Measurements from ENCODE around the gene CREBZF.

CREBZF gene

GRCh38 chr11:85643191-85643614 is 21.7 kb downstream of the CREBZF start:
- Histone ChIP-seq H3K27ac (ENCODE audit: low read depth, low read length, poor library complexity, severe bottlenecking) (no peak overlapping the region), H2AFZ (ENCODE audit: low read length) (no peak overlapping the region), H3K9ac (ENCODE audit: low read length) (no peak overlapping the region), H3F3A (ENCODE audit: insufficient read depth, low read length) (peaks cover 4% of the 10 kb centered on the region; the same call in 1 of the 2 replicates), H3K4me2 (ENCODE audit: low read length) (no peak overlapping the region), H3K36me3 (ENCODE audit: insufficient read depth, low read length) (peaks cover 6% of the 10 kb centered on the region; the same call in 1 of the 2 replicates), H3K4me3 (ENCODE audit: low read depth, low read length, poor library complexity, severe bottlenecking) (no peak overlapping the region), H4K20me1 (ENCODE audit: insufficient read depth, low read length) (no peaks in the 10 kb centered on the region), H3K4me1 (ENCODE audit: insufficient read depth, low read length, severe bottlenecking) (peaks cover 9% of the 10 kb centered on the region), H3K27me3 (ENCODE audit: insufficient read depth, low read length) (no peaks in the 10 kb centered on the region), H3K9me3 (ENCODE audit: low read length) (no peaks in the 10 kb centered on the region), H3K79me2 (ENCODE audit: insufficient read depth, low read length) (0 out of 2 replicates have a peak, but pooled peaks cover 1% of the 10 kb centered on the region), H3K9me2 (ENCODE audit: low read depth, low read length) (no peaks in the 10 kb centered on the region; the same call in 1 of the 2 replicates)
- TF ChIP-seq EZH2 (IDR thresholded peaks at IDR 0.05; ENCODE audit: borderline replicate concordance, low read length) = no peak
- TF ChIP-seq, protein P1, sequence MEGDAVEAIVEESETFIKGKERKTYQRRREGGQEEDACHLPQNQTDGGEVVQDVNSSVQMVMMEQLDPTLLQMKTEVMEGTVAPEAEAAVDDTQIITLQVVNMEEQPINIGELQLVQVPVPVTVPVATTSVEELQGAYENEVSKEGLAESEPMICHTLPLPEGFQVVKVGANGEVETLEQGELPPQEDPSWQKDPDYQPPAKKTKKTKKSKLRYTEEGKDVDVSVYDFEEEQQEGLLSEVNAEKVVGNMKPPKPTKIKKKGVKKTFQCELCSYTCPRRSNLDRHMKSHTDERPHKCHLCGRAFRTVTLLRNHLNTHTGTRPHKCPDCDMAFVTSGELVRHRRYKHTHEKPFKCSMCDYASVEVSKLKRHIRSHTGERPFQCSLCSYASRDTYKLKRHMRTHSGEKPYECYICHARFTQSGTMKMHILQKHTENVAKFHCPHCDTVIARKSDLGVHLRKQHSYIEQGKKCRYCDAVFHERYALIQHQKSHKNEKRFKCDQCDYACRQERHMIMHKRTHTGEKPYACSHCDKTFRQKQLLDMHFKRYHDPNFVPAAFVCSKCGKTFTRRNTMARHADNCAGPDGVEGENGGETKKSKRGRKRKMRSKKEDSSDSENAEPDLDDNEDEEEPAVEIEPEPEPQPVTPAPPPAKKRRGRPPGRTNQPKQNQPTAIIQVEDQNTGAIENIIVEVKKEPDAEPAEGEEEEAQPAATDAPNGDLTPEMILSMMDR (IDR thresholded peaks at IDR 0.05; ENCODE audit: low read length) = no peak

DNA sequence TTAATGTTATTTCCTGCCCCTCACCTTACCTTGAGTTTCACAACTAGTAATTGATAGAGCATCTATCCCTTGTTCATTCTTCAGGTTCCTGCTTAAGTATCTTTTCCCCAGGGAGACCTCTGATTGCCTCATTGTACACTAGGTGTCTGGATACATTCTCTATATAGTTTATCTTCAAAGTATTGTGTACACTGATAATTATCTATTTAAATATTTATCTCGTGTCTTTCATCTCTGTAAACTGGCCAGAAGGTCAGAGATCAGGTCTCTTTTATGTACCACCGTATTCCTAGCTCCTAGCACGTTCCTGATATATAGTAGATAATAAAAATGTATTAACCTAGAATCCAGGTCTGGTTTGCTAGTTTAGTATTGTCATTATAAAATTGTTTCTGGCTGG is 30.2 kb downstream of the CREBZF start:
- no peak for TF ChIP-seq EZH2 (IDR thresholded peaks at IDR 0.05; ENCODE audit: borderline replicate concordance, low read length)
- TF ChIP-seq, protein P1 (IDR thresholded peaks at IDR 0.05; ENCODE audit: low read length) = no peak
- Histone ChIP-seq H3K4me2 (ENCODE audit: low read length) (no peak overlapping the region), H3K9me2 (ENCODE audit: low read depth, low read length) (no peaks in the 10 kb centered on the region), H3K9ac (ENCODE audit: low read length) (no peak overlapping the region), H4K20me1 (ENCODE audit: insufficient read depth, low read length) (no peaks in the 10 kb centered on the region), H3K27ac (ENCODE audit: low read depth, low read length, poor library complexity, severe bottlenecking) (no peak overlapping the region), H2AFZ (ENCODE audit: low read length) (no peak overlapping the region), H3K36me3 (ENCODE audit: insufficient read depth, low read length) (peaks cover 74% of the 10 kb centered on the region), H3K9me3 (ENCODE audit: low read length) (no peaks in the 10 kb centered on the region), H3K4me1 (ENCODE audit: insufficient read depth, low read length, severe bottlenecking) (peaks cover 7% of the 10 kb centered on the region), H3K4me3 (ENCODE audit: low read depth, low read length, poor library complexity, severe bottlenecking) (no peak overlapping the region), H3K27me3 (ENCODE audit: insufficient read depth, low read length) (no peaks in the 10 kb centered on the region), H3F3A (ENCODE audit: insufficient read depth, low read length) (peaks cover 4% of the 10 kb centered on the region; the same call in 1 of the 2 replicates), H3K79me2 (ENCODE audit: insufficient read depth, low read length) (peaks cover 23% of the 10 kb centered on the region)

GRCh38 chr11:85628771-85629341 is 36.1 kb downstream of the CREBZF start:
- no peaks in the 10 kb centered on the region for H3F3A ChIP-seq (ENCODE audit: insufficient read depth, low read length)
- peak overlapping the region; percentile 84 for H3K4me2 ChIP-seq (ENCODE audit: low read length)
- H4K20me1 ChIP-seq (ENCODE audit: insufficient read depth, low read length) = no peaks in the 10 kb centered on the region
- TF ChIP-seq EZH2 (IDR thresholded peaks at IDR 0.05; ENCODE audit: borderline replicate concordance, low read length) = no peak
- TF ChIP-seq, protein P1 (IDR thresholded peaks at IDR 0.05; ENCODE audit: low read length) = no peak
- H3K79me2 ChIP-seq (ENCODE audit: insufficient read depth, low read length) = peaks cover 35% of the 10 kb centered on the region
- H2AFZ ChIP-seq (ENCODE audit: low read length) = peak overlapping the region; percentile 56; the same call in 1 of the 2 replicates
- H3K9ac ChIP-seq (ENCODE audit: low read length) = peak overlapping the region; percentile 83
- peak overlapping the region; percentile 6 for H3K27ac ChIP-seq (ENCODE audit: low read depth, low read length, poor library complexity, severe bottlenecking)
- no peaks in the 10 kb centered on the region for H3K9me3 ChIP-seq (ENCODE audit: low read length)
- no peaks in the 10 kb centered on the region for H3K9me2 ChIP-seq (ENCODE audit: low read depth, low read length)
- no peaks in the 10 kb centered on the region for H3K27me3 ChIP-seq (ENCODE audit: insufficient read depth, low read length)
- H3K4me1 ChIP-seq (ENCODE audit: insufficient read depth, low read length, severe bottlenecking) = peaks cover 24% of the 10 kb centered on the region
- H3K4me3 ChIP-seq (ENCODE audit: low read depth, low read length, poor library complexity, severe bottlenecking) = peak overlapping the region; percentile 93
- peaks cover 26% of the 10 kb centered on the region for H3K36me3 ChIP-seq (ENCODE audit: insufficient read depth, low read length)
